Measurements from ENCODE around the gene SLC13A3. TPM values are rescaled to one million over a fixed set of nuclear protein-coding genes. Genes with fewer than 3 reads are reported as not detected.

The SLC13A3 gene
- total RNA-seq, 1 experiment from 2014 or later: 0.39 TPM

- Histone ChIP-seq H3K4me3 (ENCODE audit: low read depth, low read length) (no peak overlapping the region), H3K9me3 (no peaks in the 10 kb centered on the region), H3K27me3 (replicated peaks; ENCODE audit: control insufficient read depth, insufficient read depth, low read length) (no peaks in the 10 kb centered on the region), H3K36me3 (ENCODE audit: control insufficient read depth, insufficient read depth, low read length) (no peaks in the 10 kb centered on the region), H3K4me1 (no peaks in the 10 kb centered on the region)
- CTCF ChIA-PET: no interaction called here
- no peak overlapping the region for H3K4me3 Mint-ChIP-seq (ENCODE audit: unreplicated experiment)
- BruUV-seq (replicated peaks): no TSS peak
- no peak for TF ChIP-seq CTCF (IDR thresholded peaks at IDR 0.05; ENCODE audit: insufficient read depth in 1 of 2, low read depth in 1 of 2, low read length in 1 of 2, severe bottlenecking in 1 of 2, unreplicated experiment in 1 of 2)
- POLR2A ChIA-PET: no interaction called here
- no peaks in the 10 kb centered on the region for H3K36me3 Mint-ChIP-seq (ENCODE audit: insufficient read depth, unreplicated experiment)
- peak in 1 of 2 experiments; percentile 10 for DNase-seq
- H3K9me3 Mint-ChIP-seq (ENCODE audit: unreplicated experiment): no peaks in the 10 kb centered on the region
- H3K4me1 Mint-ChIP-seq (ENCODE audit: low read depth, unreplicated experiment): no peaks in the 10 kb centered on the region
- no peak overlapping the region for H3K27ac Mint-ChIP-seq (ENCODE audit: unreplicated experiment)
- peaks cover 5% of the 10 kb centered on the region for H3K27me3 Mint-ChIP-seq (ENCODE audit: insufficient read depth, unreplicated experiment)
- intact Hi-C loops (cut with micrococcal nuclease; ENCODE audit: unreplicated experiment): no loop called here
Measured at GRCh38 chr20:46553926-46554325, 97.3 kb downstream of the SLC13A3 start.

- CTCF ChIA-PET: interaction anchor here (0.7 kb wide), 1 partner anchor 224 kb away, joined by 4 read pairs; no protein-coding TSS in a partner anchor
- H3K36me3 Mint-ChIP-seq (ENCODE audit: insufficient read depth, unreplicated experiment): no peaks in the 10 kb centered on the region
- no peak overlapping the region for H3K27ac Mint-ChIP-seq (ENCODE audit: unreplicated experiment)
- Histone ChIP-seq H3K27me3 (replicated peaks; ENCODE audit: control insufficient read depth, insufficient read depth, low read length) (no peaks in the 10 kb centered on the region), H3K4me3 (ENCODE audit: low read depth, low read length) (no peak overlapping the region), H3K4me1 (no peaks in the 10 kb centered on the region), H3K9me3 (no peaks in the 10 kb centered on the region), H3K36me3 (ENCODE audit: control insufficient read depth, insufficient read depth, low read length) (no peaks in the 10 kb centered on the region)
- intact Hi-C loops (cut with micrococcal nuclease; ENCODE audit: unreplicated experiment): no loop called here
- TF ChIP-seq CTCF (IDR thresholded peaks at IDR 0.05; ENCODE audit: insufficient read depth in 1 of 2, low read depth in 1 of 2, low read length in 1 of 2, severe bottlenecking in 1 of 2, unreplicated experiment in 1 of 2): no peak
- no peak overlapping the region for H3K4me3 Mint-ChIP-seq (ENCODE audit: unreplicated experiment)
- POLR2A ChIA-PET: interaction anchor here (0.6 kb wide), 1 partner anchor 125 kb away, joined by 3 read pairs; no protein-coding TSS in a partner anchor
- peak in 1 of 2 experiments; percentile 17 for DNase-seq
- H3K27me3 Mint-ChIP-seq (ENCODE audit: insufficient read depth, unreplicated experiment): peaks cover 5% of the 10 kb centered on the region
- H3K9me3 Mint-ChIP-seq (ENCODE audit: unreplicated experiment): no peaks in the 10 kb centered on the region
- no TSS peak for BruUV-seq (replicated peaks)
- no peaks in the 10 kb centered on the region for H3K4me1 Mint-ChIP-seq (ENCODE audit: low read depth, unreplicated experiment)
Measured at GRCh38 chr20:46552460-46553420, 98.5 kb downstream of the SLC13A3 start.

DNA sequence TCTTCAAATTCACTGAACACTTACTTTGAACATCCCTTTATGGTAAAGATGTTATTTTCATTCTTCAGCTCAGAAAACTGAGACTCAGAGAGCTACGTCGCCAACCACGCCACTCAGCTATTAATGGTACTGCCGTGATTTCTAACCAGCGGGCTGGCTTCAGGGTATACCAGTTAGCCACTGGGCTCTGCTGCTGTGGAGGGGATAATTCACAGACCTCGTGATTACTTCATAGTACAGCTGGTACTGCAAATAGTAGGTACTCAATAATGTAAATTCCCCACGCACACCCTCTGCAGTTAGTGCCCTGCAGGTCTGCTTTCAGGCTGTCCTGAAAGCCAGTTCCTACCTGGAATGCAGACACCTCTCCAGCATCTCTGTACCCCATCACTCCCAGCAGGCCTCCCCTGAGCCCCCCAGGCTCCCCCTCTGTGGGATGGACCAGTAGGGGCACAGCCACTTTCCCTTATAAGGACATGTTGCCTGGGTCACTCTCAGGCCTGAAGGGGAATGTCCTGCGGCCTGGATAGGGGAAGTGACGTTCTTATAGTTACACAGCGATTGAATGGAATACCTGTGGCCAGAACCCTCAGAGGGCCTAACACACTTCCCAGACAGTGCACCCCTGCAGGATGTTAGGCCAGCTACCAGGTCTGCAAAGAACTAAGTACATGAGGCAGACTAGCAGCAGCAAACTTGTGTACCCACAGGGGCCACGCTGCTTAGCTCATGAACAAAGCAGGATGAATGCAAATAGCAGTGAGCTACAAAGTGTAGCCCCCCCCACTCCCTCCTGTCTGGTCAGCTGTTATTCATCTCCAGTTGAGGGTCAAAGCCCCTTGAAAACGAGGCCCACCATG lies 99.5 kb downstream of the SLC13A3 start:
- Mint-ChIP-seq H3K4me3 (ENCODE audit: unreplicated experiment) (no peak overlapping the region), H3K27me3 (ENCODE audit: insufficient read depth, unreplicated experiment) (peaks cover 3% of the 10 kb centered on the region), H3K4me1 (ENCODE audit: low read depth, unreplicated experiment) (no peaks in the 10 kb centered on the region), H3K9me3 (ENCODE audit: unreplicated experiment) (no peaks in the 10 kb centered on the region), H3K36me3 (ENCODE audit: insufficient read depth, unreplicated experiment) (no peaks in the 10 kb centered on the region), H3K27ac (ENCODE audit: unreplicated experiment) (no peak overlapping the region)
- intact Hi-C loops (cut with micrococcal nuclease; ENCODE audit: unreplicated experiment): no loop called here
- no TSS peak for BruUV-seq (replicated peaks)
- TF ChIP-seq CTCF (IDR thresholded peaks at IDR 0.05; ENCODE audit: insufficient read depth in 1 of 2, low read depth in 1 of 2, low read length in 1 of 2, severe bottlenecking in 1 of 2, unreplicated experiment in 1 of 2): no peak
- H3K9me3 ChIP-seq: no peaks in the 10 kb centered on the region
- no peak overlapping the region for H3K4me3 ChIP-seq (ENCODE audit: low read depth, low read length)
- no peaks in the 10 kb centered on the region for H3K27me3 ChIP-seq (replicated peaks; ENCODE audit: control insufficient read depth, insufficient read depth, low read length)
- H3K4me1 ChIP-seq: no peaks in the 10 kb centered on the region
- no peaks in the 10 kb centered on the region for H3K36me3 ChIP-seq (ENCODE audit: control insufficient read depth, insufficient read depth, low read length)
- CTCF ChIA-PET: interaction anchor here (0.7 kb wide), 1 partner anchor 223 kb away, joined by 4 read pairs; no protein-coding TSS in a partner anchor
- DNase-seq: peak in 1 of 2 experiments; percentile 39
- POLR2A ChIA-PET: interaction anchor here (0.6 kb wide), 1 partner anchor 124 kb away, joined by 3 read pairs; no protein-coding TSS in a partner anchor
